Colonic mucosa (tissue), 4 donors: ENCODE measurements around the gene SF3B5. TPM values are rescaled to one million over a fixed set of nuclear protein-coding genes. Genes with fewer than 3 reads are reported as not detected.

Experiments used
- DNase-seq: peaks from one replicate; pipeline ENCODE4 v3.0.0-alpha.2; 2020
- H3K27ac ChIP-seq: fragments of 200-600 bp; one replicate; pipeline ENCODE4 v1.8.0; 2021
- H3K27me3 ChIP-seq: fragments of 200-600 bp; one replicate; pipeline ENCODE4 v1.8.0; 2021
- H3K36me3 ChIP-seq: fragments of 200-600 bp; one replicate; pipeline ENCODE4 v1.8.0; 2021
- H3K4me1 ChIP-seq: fragments of 200-600 bp; one replicate; pipeline ENCODE4 v1.8.0; 2021; ENCODE audit warnings: mild to moderate bottlenecking
- H3K4me3 ChIP-seq: fragments of 200-600 bp; one replicate; pipeline ENCODE4 v1.8.0; 2021
- H3K9ac ChIP-seq, 2 donors: one replicate each; pipeline ENCODE4 v1.7.0; 2013; ENCODE audit warnings: control low read depth in 2 of 2, low read depth in 2 of 2, low read length in 2 of 2
- H3K9me3 ChIP-seq: fragments of 200-600 bp; one replicate; pipeline ENCODE4 v1.8.0; 2021
- intact Hi-C: fragments of 100-400 bp; cut with DNase I; formaldehyde crosslinking; loops from one replicate; pipeline ENCODE4 v1.14.1; 2022
- total RNA-seq, 2 donors: library from RNA; stranded (reverse); fragmentation: NEBNext Ultra II Directional in 1 of 2; extraction: Animal tissue kit (Norgen Biotek cat#: 25700) in 1 of 2; gene quantifications; one replicate each; pipeline ENCODE4 v1.2.1, GENCODE V29; 2021
- TF ChIP-seq, protein P1 (sequence below): fragments of 200-600 bp; IDR thresholded peaks from one replicate; pipeline ENCODE4 v1.8.0; 2022; ENCODE audit warnings: antibody characterized with exemption, mild to moderate bottlenecking
- donor health status: healthy.
- donor health status: DM: no; HTN: no; CAD: no.
- donor health status: DM: no; HTN: no; CAD: no.

Gene SF3B5
- total RNA-seq, 2 donors from 2014 or later: 149 to 285 TPM

DNA sequence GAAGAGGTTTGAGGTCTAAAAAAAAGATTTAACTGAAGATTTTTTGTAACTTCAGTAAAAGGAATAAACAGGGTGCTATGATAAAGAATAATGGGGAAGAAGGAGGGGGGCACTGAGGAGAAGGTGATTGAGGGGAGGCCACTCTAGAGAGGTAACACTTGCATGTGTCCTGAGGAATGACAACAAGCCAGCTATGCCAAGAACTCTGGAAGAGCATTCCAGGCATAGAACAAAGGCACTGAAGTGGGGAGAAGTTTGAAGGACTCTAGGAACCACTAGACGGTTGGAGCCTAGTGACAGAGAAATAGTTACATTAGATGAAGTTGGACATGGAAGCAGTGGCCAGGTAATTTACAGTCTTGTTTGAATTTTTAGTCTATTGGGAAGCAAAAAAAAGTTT is 10.8 kb upstream of the SF3B5 start:
- intact Hi-C loops: loop anchor here (5.0 kb wide), 2 partner anchors 111 to 376 kb away; no protein-coding TSS in a partner anchor
- TF ChIP-seq, protein P1, sequence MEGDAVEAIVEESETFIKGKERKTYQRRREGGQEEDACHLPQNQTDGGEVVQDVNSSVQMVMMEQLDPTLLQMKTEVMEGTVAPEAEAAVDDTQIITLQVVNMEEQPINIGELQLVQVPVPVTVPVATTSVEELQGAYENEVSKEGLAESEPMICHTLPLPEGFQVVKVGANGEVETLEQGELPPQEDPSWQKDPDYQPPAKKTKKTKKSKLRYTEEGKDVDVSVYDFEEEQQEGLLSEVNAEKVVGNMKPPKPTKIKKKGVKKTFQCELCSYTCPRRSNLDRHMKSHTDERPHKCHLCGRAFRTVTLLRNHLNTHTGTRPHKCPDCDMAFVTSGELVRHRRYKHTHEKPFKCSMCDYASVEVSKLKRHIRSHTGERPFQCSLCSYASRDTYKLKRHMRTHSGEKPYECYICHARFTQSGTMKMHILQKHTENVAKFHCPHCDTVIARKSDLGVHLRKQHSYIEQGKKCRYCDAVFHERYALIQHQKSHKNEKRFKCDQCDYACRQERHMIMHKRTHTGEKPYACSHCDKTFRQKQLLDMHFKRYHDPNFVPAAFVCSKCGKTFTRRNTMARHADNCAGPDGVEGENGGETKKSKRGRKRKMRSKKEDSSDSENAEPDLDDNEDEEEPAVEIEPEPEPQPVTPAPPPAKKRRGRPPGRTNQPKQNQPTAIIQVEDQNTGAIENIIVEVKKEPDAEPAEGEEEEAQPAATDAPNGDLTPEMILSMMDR: no peak
- no peak overlapping the region for H3K27ac ChIP-seq
- no peaks in the 10 kb centered on the region for H3K27me3 ChIP-seq
- H3K9me3 ChIP-seq: no peaks in the 10 kb centered on the region
- no peak overlapping the region for H3K4me3 ChIP-seq
- H3K9ac ChIP-seq: no peak overlapping the region
- H3K4me1 ChIP-seq: no peaks in the 10 kb centered on the region
- no peak for DNase-seq
- no peaks in the 10 kb centered on the region for H3K36me3 ChIP-seq

DNA sequence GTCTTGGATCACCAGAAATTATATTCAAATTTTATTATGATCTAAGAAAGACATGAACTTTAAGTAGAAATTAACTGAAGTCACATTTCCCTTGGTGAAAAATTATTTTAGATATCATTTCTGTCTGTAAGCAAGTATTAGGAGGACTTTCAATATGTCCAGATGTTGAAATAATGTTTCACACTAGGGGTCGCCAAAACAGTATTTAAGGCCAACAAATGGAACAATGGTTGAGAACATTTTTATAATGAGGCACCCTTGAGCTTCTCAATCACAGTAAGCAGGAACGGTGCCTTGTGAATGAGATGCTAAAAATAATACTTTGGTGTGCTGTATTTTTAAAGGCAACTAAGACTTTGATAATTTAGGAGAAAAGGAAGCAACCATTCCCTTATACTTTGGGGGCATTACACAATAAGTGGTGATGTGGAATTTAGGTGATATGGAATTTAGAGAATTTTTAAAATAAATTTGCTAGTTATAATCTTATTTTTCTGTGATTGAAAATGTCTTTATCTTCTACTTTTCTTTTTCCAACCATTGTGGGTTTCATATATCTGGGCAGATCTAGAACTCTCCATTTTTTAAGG is 9.6 kb upstream of the SF3B5 start:
- H3K4me1 ChIP-seq: no peaks in the 10 kb centered on the region
- intact Hi-C loops: loop anchor here (5.0 kb wide), 2 partner anchors 112 to 377 kb away; no protein-coding TSS in a partner anchor
- H3K9me3 ChIP-seq: no peaks in the 10 kb centered on the region
- no peak overlapping the region for H3K27ac ChIP-seq
- TF ChIP-seq, protein P1: peak; percentile 55
- H3K9ac ChIP-seq: no peak overlapping the region
- H3K4me3 ChIP-seq: no peak overlapping the region
- H3K36me3 ChIP-seq: no peaks in the 10 kb centered on the region
- peak; percentile 51 for DNase-seq
- no peaks in the 10 kb centered on the region for H3K27me3 ChIP-seq

DNA sequence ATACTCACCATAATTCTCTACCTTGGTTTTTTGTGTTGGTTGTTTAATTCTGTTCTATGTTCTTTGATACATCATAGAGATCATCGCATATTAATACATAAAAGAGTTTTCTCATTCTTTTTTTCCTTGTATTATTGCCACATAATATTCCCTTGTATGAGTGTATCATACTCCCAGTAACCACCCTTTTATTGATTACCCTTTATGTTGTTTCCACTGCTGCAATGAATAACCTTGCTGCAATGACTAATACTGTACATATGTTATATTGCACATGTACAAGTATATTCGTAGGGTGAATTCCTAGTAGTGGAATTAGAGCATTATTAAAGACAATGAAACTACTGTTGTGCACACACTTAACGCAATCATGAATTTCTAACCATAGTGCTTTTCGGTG is 9.1 kb upstream of the SF3B5 start:
- Histone ChIP-seq H3K9me3 (no peaks in the 10 kb centered on the region), H3K36me3 (no peaks in the 10 kb centered on the region), H3K27ac (no peak overlapping the region), H3K9ac (no peak overlapping the region), H3K27me3 (no peaks in the 10 kb centered on the region), H3K4me1 (no peaks in the 10 kb centered on the region), H3K4me3 (no peak overlapping the region)
- TF ChIP-seq, protein P1: no peak
- DNase-seq: no peak
- intact Hi-C loops: no loop called here

DNA sequence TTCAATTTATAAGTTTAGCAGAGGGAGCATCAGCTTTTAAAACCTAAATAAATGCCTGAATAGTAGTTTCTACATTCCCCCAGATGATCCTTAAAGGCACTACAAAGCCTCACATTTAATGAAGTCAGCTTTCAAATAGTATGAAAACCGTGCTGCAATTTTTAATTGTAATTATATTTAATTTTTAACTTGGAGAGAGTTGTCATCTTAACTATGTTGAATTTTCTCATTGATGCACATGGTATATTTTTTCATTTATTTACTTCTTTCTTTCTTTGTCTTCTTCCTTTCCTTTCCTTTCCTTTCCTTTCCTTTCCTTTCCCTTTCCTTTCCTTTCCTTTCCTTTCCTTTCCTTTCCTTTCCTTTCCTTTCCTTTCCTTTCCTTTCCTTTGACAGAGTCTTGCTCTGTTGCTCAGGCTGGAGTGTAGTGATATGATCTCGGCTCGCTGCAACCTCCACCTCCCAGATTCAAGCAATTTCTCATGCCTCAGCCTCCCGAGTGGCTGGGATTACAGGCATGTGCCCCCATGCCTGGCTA is 7.7 kb upstream of the SF3B5 start:
- H3K4me1 ChIP-seq: no peaks in the 10 kb centered on the region
- H3K4me3 ChIP-seq: no peak overlapping the region
- TF ChIP-seq, protein P1: no peak
- intact Hi-C loops: no loop called here
- no peaks in the 10 kb centered on the region for H3K36me3 ChIP-seq
- no peaks in the 10 kb centered on the region for H3K9me3 ChIP-seq
- H3K9ac ChIP-seq: no peak overlapping the region
- no peak for DNase-seq
- H3K27me3 ChIP-seq: no peaks in the 10 kb centered on the region
- no peak overlapping the region for H3K27ac ChIP-seq

DNA sequence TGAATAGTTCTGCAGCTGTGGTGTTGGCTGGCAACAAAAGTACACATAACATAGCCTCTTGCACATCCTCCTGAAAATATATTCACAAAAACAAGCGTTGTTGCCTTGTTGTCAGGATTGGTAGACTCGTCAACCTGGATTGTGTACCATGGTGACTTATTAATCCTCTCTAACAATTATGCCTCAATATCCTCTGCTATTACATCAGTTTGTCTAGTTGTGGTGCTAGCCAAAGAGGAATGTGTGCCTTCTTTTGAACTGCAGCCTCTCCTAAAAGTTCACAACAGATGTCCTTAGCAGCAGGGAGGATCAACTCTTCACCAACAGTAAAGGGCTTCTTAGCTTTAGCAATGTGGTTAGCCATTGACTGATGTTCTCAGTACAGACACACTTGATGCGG is 3.6 kb upstream of the SF3B5 start:
- intact Hi-C loops: loop anchor here (10.0 kb wide), 1 partner anchor 154 kb away; no protein-coding TSS in a partner anchor
- no peaks in the 10 kb centered on the region for H3K36me3 ChIP-seq
- no peak for DNase-seq
- H3K4me3 ChIP-seq: no peak overlapping the region
- H3K9ac ChIP-seq: no peak overlapping the region
- H3K4me1 ChIP-seq: peaks cover 7% of the 10 kb centered on the region
- H3K9me3 ChIP-seq: no peaks in the 10 kb centered on the region
- no peak overlapping the region for H3K27ac ChIP-seq
- no peaks in the 10 kb centered on the region for H3K27me3 ChIP-seq
- TF ChIP-seq, protein P1: no peak
